Measurements from ENCODE around the gene RRAGD.

RRAGD gene

DNA sequence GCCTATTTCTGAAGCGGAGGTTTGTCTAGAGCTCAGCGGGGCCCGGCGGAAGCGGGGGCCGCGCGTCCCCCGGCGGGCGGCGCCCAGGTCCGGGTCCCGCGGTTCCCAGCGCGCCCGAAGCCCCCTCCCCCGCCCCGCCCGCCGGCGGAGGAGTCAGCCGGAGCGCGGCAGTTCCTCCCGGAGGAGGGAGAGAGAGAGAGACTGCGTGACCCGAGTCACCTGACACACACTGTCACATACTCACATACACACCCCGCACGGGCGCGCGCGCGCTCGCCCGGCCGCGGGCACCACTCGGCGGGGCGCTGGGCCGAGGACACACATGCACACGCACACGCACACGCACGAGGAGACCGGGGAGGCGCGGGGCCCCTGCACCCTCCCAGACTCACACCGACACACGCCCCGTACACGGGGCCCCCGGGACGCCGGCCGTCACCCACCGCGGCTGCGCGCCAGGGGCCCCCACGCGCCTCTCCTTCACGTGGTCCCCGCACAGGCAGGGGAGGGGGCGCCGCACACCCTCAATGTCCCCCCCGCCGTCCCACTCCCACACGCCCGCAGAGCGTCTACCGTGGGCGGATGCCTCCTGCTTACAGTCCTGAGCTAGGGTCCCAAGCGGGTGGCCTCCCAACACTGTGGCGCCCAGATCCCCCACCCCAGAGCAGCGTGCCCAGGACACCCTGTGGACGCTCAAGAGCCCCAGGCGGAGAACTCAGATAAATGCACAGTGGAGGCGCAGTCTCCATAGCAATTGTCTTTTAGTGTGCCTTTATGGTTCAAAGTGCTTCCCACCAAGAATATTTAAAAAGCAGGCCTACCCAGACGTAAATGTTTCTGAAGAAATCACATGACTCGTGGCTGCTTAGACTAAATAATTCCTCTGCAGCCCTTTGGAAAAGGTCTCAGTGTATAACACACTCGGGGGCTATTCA lies at the start of gene RRAGD:
Gene RRAGD, minus strand, starts transcription at position 203 of the 935 bp plus-strand sequence. CDS start 280 bp downstream, outside the sequence.
- no peak for DNase-seq (ENCODE audit: low read depth)

DNA sequence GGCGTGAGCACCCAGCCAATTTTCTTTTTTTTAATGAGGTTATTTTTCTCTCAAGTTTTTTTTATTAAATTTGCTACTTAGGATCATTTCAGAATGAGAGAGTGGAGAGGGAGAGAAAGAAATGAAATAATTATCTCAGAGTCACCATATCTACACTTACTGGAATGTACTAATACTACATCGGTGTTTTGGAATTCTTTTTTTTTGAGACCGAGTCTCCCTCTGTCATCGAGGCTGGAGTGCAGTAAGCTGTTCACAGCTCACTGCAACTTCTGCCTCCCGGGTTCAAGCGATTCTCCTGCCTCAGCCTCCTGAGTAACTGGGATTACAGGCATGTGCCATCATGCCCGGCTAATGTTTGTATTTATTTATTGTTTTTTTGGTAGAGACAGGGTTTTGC lies 48.6 kb upstream of the RRAGD start:
- DNase-seq (ENCODE audit: low read depth), result no peak

DNA sequence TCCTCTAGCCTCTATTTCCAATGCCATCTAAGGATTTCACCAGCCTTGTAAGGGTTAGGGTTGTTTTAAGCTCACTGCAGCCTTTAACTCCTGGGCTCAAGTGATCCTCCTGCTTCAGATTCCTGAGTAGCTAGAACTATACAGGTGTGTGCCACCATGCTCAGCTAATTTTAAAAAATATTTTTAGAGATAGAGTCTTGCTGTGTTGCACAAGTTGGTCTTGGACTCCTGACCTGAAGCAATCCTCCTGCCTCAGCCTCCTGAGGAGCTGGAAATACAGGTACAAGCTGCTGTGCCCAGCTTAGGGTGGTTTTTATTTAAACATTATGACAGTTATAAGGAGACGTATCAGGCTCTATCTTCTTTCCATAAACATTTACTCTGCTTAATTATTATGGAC lies 47.4 kb upstream of the RRAGD start:
- DNase-seq (ENCODE audit: low read depth), result no peak

GRCh38 chr6:89458704-89459103 lies 46.6 kb upstream of the RRAGD start:
- no peak for DNase-seq (ENCODE audit: low read depth)

DNA sequence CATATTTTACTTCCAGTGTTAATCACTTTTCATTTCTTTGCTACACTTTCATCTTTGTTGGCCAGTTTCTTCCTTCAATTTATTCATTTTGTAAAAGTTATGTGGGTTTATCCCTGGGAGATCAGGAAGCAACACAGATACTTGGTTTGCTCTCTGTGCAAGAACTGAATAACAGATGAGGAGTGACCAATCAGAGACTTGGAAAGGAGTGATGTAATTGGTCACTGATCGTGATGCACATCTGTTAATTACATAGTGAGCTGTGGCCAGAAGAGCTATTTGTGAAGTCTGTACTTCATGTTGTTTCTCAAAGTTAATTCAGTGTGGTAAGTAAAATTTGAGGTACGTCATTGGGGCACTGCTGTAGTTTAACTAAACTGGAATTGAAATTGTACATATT lies 42.2 kb upstream of the RRAGD start:
- DNase-seq (ENCODE audit: low read depth), result no peak

GRCh38 chr6:89452281-89452680 lies 40.2 kb upstream of the RRAGD start:
- no peak for DNase-seq (ENCODE audit: low read depth)

- DNase-seq (ENCODE audit: low read depth), result no peak
These were observed 37.1 kb upstream of the RRAGD start for GRCh38 chr6:89449193-89449592.

GRCh38 chr6:89443658-89444057 lies 31.6 kb upstream of the RRAGD start:
- DNase-seq (ENCODE audit: low read depth), result no peak

DNA sequence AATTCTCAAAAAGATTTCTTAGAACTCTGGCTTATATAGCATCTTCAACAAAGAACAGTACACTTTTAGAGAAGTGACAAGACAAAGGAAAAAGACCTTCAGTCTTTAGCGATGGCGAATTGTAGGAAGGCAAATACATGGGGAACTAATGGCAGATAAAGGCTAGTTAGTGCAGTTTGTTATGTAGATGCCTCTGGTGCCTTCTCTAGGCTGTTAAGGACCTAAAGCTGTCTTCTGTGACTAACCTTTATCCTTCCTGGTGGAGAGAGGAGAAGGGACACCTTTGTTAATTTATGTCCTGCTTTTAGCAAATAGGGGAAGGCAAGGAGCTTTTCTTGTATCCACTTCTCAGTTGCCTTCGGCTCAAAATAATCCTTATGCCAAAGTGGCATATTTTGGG lies 28.1 kb upstream of the RRAGD start:
- DNase-seq (ENCODE audit: low read depth), result no peak

GRCh38 chr6:89439014-89439413 lies 26.9 kb upstream of the RRAGD start:
- DNase-seq (ENCODE audit: low read depth), result no peak

DNA sequence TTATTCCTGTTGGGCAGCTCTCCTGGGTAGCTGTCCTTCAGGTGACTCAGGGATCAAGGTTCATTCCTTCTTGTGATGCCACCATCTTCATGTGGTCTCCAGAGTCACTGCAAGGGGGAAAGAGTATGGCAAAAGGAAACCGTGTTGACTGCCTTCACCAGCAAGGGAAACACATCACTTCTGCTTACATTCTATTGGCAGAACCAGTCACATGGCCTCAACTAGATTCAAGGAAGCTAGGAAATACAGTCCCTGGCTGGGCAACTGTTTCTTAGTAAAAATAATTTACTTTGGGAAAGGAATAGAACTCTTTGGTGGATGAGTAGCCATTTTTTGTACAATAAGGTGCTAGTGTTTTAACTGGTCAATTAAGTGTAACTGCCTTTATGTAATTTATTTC lies 26.2 kb upstream of the RRAGD start:
- no peak for DNase-seq (ENCODE audit: low read depth)

DNA sequence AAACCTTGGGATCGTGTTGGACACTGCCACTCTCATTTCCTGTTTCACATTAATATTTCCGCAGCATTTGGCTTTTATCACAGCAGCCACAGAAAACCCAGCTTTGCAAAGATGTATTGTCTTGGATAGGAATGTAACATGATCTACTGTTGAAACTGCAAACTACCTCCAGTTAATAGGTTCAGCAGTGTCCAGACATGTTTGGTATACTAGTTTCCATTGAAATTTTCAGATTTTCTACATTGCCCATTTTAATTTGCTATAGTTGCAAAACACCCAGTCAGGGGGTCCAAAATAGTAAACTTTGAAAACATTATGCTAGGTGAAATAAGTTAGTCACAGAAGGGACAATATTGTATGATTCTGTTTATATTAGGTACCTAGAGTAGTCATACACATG lies 24.2 kb upstream of the RRAGD start:
- DNase-seq (ENCODE audit: low read depth), result no peak

DNA sequence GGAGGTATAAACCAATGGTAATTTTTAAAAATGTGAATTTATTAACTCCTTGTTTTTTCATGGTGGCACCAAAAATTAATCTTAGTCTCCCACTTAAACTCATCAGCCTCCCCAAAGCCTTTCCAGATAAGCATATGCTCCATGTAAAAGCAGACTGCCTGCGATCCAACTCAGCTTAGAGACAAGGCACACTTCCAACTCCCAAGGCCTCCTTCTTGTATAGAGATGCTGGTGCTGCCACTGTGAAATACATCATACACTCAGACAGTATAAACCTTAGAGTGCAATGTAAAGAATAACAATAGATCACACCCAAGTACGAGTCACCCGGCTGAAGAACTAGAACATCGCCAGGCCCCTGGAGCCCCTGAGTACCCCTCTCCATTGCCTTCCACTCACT lies 22.9 kb upstream of the RRAGD start:
- DNase-seq (ENCODE audit: low read depth), result no peak

- DNase-seq (ENCODE audit: low read depth), result no peak
These were observed 22.1 kb upstream of the RRAGD start for GRCh38 chr6:89434150-89434499.

- no peak for DNase-seq (ENCODE audit: low read depth)
These were observed 21.4 kb upstream of the RRAGD start for GRCh38 chr6:89433252-89434149.

DNA sequence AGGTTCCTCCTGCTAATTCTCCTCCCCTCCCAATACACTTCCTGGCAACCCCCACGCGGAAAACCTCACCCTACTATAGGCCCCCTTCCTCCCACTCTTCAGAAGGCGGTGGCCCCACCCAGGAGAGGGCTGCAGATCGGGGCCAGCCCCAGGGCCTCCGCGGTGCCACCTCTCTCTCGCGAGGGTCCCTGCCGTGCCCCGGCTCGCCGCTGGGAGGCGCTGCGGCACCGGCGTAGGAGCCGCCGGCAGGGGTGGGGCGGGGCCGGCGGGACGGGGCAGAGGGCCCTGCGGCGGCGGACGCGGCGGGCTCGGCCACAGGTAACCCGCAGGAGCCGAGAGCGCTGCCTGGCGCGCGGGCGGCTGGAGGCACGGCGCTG lies 20.8 kb upstream of the RRAGD start, which contains the start of gene ANKRD6:
Gene ANKRD6, plus strand, starts transcription at position 278 of the 377 bp plus-strand sequence. CDS start 133,825 bp downstream, outside the sequence.
- no peak for DNase-seq (ENCODE audit: low read depth)

DNA sequence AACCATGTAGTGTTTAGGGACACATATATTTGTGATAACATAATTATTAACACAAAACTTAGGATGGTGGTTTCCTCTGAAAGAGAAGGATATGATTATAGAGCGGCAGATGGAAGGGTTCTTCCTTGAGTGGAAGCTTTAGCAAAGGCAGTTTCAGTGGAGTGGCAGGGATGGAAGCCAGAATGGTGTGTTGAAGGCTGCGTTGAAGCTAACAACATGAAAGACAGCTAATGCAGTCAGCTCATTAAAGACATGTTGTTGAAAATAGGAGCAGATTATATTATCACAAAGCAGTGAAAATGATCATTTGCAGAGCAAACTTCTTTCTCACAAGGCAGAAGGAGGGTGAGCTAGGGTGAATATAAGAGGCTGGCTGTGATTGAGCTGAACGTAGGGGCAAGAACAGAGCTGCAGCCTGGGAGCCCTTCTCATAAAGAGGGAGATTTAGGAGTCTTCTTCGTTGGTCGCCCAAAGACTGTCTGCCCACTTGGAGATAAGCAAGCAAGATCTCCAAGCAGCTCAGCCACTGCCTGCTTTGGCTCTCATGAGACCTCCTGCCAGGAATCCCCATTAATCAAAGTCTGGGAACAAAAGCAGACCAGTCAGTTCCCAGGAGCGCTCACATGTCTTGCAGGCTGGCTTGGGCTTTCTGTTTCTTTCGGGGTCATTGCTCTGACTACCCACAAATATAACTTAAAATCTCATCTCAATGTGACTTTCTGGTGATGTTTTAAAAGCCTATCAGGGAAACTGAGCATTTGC lies 18.3 kb upstream of the RRAGD start:
- DNase-seq (ENCODE audit: low read depth), result no peak

DNA sequence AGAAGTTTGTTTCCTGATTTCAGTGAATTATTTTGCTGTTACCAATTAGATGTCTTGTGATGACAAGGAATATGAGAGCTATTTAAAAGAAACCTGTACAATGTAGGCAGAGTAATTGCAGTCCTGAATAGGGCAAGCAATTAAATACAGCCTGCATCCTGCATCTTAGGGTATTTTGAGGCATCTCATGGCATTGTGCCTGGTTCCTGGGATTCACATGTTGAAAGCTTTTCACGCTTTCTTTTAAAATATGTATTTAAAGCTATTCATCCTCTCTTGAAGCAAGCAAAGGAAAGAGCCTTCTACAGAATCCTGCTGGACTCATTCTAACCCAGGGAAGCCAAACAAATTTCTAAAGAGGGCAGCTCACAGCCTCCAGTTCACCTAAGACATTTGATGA lies 4.7 kb upstream of the RRAGD start:
- DNase-seq (ENCODE audit: low read depth), result no peak

- DNase-seq (ENCODE audit: low read depth), result no peak
These were observed 3.1 kb upstream of the RRAGD start for GRCh38 chr6:89415185-89415584.

DNA sequence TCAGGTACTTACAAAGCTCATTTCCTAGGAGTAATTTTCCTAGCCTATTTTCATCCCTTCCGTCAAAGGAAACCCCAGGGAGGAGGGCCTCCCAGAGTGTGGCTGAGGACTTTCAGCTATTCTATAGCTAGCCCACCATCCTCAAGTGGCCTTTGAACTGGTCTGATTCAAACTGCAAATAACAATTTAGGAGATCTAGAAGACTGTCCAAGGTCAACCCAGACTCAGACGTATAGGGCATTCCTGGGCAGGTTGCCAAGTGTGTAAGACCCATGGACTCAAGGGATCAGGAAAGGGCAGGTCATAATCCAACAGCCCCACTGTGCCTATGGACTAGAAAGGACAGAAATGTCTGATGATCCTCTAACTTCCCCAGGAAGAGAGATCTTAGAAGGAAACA lies 2.1 kb upstream of the RRAGD start:
- no peak for DNase-seq (ENCODE audit: low read depth)

GRCh38 chr6:89413006-89413400 lies 930 bp upstream of the RRAGD start:
- DNase-seq (ENCODE audit: low read depth), result no peak

Measured in GM04504 (cell line).